ENCODE measurements around the gene OR2T4. TPM values are rescaled to one million over a fixed set of nuclear protein-coding genes. Genes with fewer than 3 reads are reported as not detected.

The OR2T4 gene
- total RNA-seq, 1 experiment from 2014 or later = not detected

- BruUV-seq (replicated peaks) = no TSS peak
These were observed 12.3 kb downstream of the OR2T4 start for GRCh38 chr1:248373761-248374160.

GRCh38 chr1:248375446-248375845 lies 14.0 kb downstream of the OR2T4 start, which contains the start of gene OR2T6:
OR2T6 (plus strand) TSS chr1:248375746; CDS start chr1:248387609, 11,863 bp downstream.
- CTCF ChIA-PET = no interaction called here
- BruUV-seq (replicated peaks) = no TSS peak
- H3K4me3 Mint-ChIP-seq (ENCODE audit: low read depth, unreplicated experiment) = no peak within 1 kb of the TSS
- H3K27ac Mint-ChIP-seq (ENCODE audit: unreplicated experiment) = no peak within 1 kb of the TSS
- DNase-seq = no peak
- peaks cover 35% of the 10 kb centered on the region for H3K9me3 Mint-ChIP-seq (ENCODE audit: low read depth, unreplicated experiment)
- H3K27me3 Mint-ChIP-seq (ENCODE audit: unreplicated experiment) = no peaks in the 10 kb centered on the region
- intact Hi-C loops (cut with micrococcal nuclease; ENCODE audit: unreplicated experiment) = no loop called here
- no peaks in the 10 kb centered on the region for H3K36me3 Mint-ChIP-seq (ENCODE audit: insufficient read depth, unreplicated experiment)
- no peak for TF ChIP-seq CTCF (IDR thresholded peaks at IDR 0.05; ENCODE audit: unreplicated experiment)
- H3K4me1 Mint-ChIP-seq (ENCODE audit: low read depth, unreplicated experiment) = no peaks in the 10 kb centered on the region

More at GRCh38 chr1:248373761-248374160, 12.3 kb downstream of the OR2T4 start:
- intact Hi-C loops (cut with micrococcal nuclease; ENCODE audit: unreplicated experiment) = no loop called here
- H3K36me3 Mint-ChIP-seq (ENCODE audit: insufficient read depth, unreplicated experiment) = no peaks in the 10 kb centered on the region
- peaks cover 35% of the 10 kb centered on the region for H3K9me3 Mint-ChIP-seq (ENCODE audit: low read depth, unreplicated experiment)
- TF ChIP-seq CTCF (IDR thresholded peaks at IDR 0.05; ENCODE audit: unreplicated experiment) = no peak
- H3K27ac Mint-ChIP-seq (ENCODE audit: unreplicated experiment) = no peak overlapping the region
- no peaks in the 10 kb centered on the region for H3K27me3 Mint-ChIP-seq (ENCODE audit: unreplicated experiment)
- H3K4me3 Mint-ChIP-seq (ENCODE audit: low read depth, unreplicated experiment) = no peak overlapping the region
- CTCF ChIA-PET = no interaction called here
- no peak for DNase-seq
- no peaks in the 10 kb centered on the region for H3K4me1 Mint-ChIP-seq (ENCODE audit: low read depth, unreplicated experiment)

- peaks cover 33% of the 10 kb centered on the region for H3K9me3 Mint-ChIP-seq (ENCODE audit: low read depth, unreplicated experiment)
- no peaks in the 10 kb centered on the region for H3K27me3 Mint-ChIP-seq (ENCODE audit: unreplicated experiment)
- no peak for TF ChIP-seq CTCF (IDR thresholded peaks at IDR 0.05; ENCODE audit: unreplicated experiment)
- H3K27ac Mint-ChIP-seq (ENCODE audit: unreplicated experiment) = no peak overlapping the region
- DNase-seq = no peak
- H3K4me3 Mint-ChIP-seq (ENCODE audit: low read depth, unreplicated experiment) = no peak overlapping the region
- H3K4me1 Mint-ChIP-seq (ENCODE audit: low read depth, unreplicated experiment) = no peaks in the 10 kb centered on the region
- BruUV-seq (replicated peaks) = no TSS peak
- no peaks in the 10 kb centered on the region for H3K36me3 Mint-ChIP-seq (ENCODE audit: insufficient read depth, unreplicated experiment)
- intact Hi-C loops (cut with micrococcal nuclease; ENCODE audit: unreplicated experiment) = no loop called here
- CTCF ChIA-PET = no interaction called here
These were observed 15.5 kb downstream of the OR2T4 start for GRCh38 chr1:248376916-248377315.

GRCh38 chr1:248380854-248381253 lies 19.4 kb downstream of the OR2T4 start:
- no peak overlapping the region for H3K27ac Mint-ChIP-seq (ENCODE audit: unreplicated experiment)
- CTCF ChIA-PET = no interaction called here
- no peaks in the 10 kb centered on the region for H3K27me3 Mint-ChIP-seq (ENCODE audit: unreplicated experiment)
- no peak for TF ChIP-seq CTCF (IDR thresholded peaks at IDR 0.05; ENCODE audit: unreplicated experiment)
- BruUV-seq (replicated peaks) = no TSS peak
- no peaks in the 10 kb centered on the region for H3K36me3 Mint-ChIP-seq (ENCODE audit: insufficient read depth, unreplicated experiment)
- no peaks in the 10 kb centered on the region for H3K4me1 Mint-ChIP-seq (ENCODE audit: low read depth, unreplicated experiment)
- peaks cover 20% of the 10 kb centered on the region for H3K9me3 Mint-ChIP-seq (ENCODE audit: low read depth, unreplicated experiment)
- DNase-seq = no peak
- no peak overlapping the region for H3K4me3 Mint-ChIP-seq (ENCODE audit: low read depth, unreplicated experiment)
- intact Hi-C loops (cut with micrococcal nuclease; ENCODE audit: unreplicated experiment) = no loop called here

Data from Calu3 (cell line).